Heart left ventricle (tissue), 16 donors: ENCODE measurements around the gene ANXA6. TPM values are rescaled to one million over a fixed set of nuclear protein-coding genes. Genes with fewer than 3 reads are reported as not detected.

ENCODE experiments used
- ATAC-seq, 4 donors: fragments of 200-7000 bp; cut with Tn5 transposase; one replicate each; pipeline ENCODE4 v1.9.1; 2020 to 2022; ENCODE audit warnings: moderate library complexity in 4 of 4, mild to moderate bottlenecking in 3 of 4, moderate number of reproducible peaks in 1 of 4
- DNase-seq, 5 donors: peaks; one replicate each; pipeline ENCODE4 v3.0.0-alpha.2; 2020
- H3K27ac ChIP-seq, 12 donors: fragments of 200-600 bp; sonication (generic) in 4 of 12; one replicate each; pipeline versions ENCODE4 v1.5.0 to v1.8.0; 2016 to 2022; ENCODE audit warnings: mild to moderate bottlenecking in 2 of 12
- H3K27me3 ChIP-seq, 9 donors: fragments of 200-600 bp; sonication (generic) in 2 of 9; one replicate each; pipeline versions ENCODE4 v1.5.1 to v1.8.0; 2016 to 2022; ENCODE audit warnings: mild to moderate bottlenecking in 3 of 9
- H3K36me3 ChIP-seq, 9 donors: fragments of 200-600 bp; sonication (generic) in 2 of 9; one replicate each; pipeline versions ENCODE4 v1.5.0 to v1.8.0; 2018 to 2022; ENCODE audit warnings: mild to moderate bottlenecking in 2 of 9
- H3K4me1 ChIP-seq, 12 donors: fragments of 200-600 bp; sonication (generic) in 4 of 12; one replicate each; pipeline versions ENCODE4 v1.5.0 to v1.8.0; 2016 to 2022; ENCODE audit warnings: mild to moderate bottlenecking in 3 of 12
- H3K4me3 ChIP-seq, 12 donors: fragments of 200-600 bp; sonication (generic) in 4 of 12; one replicate each; pipeline versions ENCODE4 v1.5.0 to v1.8.0; 2017 to 2022; ENCODE audit warnings: mild to moderate bottlenecking in 9 of 12, moderate library complexity in 4 of 12
- H3K9me3 ChIP-seq, 12 donors: fragments of 200-600 bp; sonication (generic) in 4 of 12; one replicate each; pipeline versions ENCODE4 v1.5.0 to v1.8.0; 2016 to 2022; ENCODE audit warnings: mild to moderate bottlenecking in 1 of 12
- POLR2A ChIP-seq, 2 donors: fragments of 450-650 bp; IDR thresholded peaks; one replicate each; pipeline ENCODE4 v1.6.1; 2017; ENCODE audit warnings: antibody characterized with exemption in 2 of 2, mild to moderate bottlenecking in 2 of 2, moderate library complexity in 2 of 2
- WGBS, 4 donors: extraction: QIAGEN DNeasy Blood & Tissue Kit in 2 of 4; methylation state at CpG; one replicate each; pipeline versions ENCODE4 v1.1.5 to v1.1.7; 2013 to 2018; 5-methylcytosine and 5-hydroxymethylcytosine counted together
- intact Hi-C, 10 donors: fragments of 100-400 bp; cut with DNase I; formaldehyde crosslinking; loops; one replicate each; pipeline versions ENCODE4 v1.11.1 to v1.14.2; 2022
- polyA plus RNA-seq, 2 donors: library from polyadenylated mRNA; stranded (reverse); fragments of 200-250 nt; gene quantifications; one replicate each; pipeline ENCODE4 v1.2.3, GENCODE V29; 2013
- total RNA-seq, 9 donors: library from RNA; depleted of rRNA in 2 of 9; stranded (reverse); fragments of >200 nt in 2 of 9; fragmentation: NEBNext Ultra II Directional in 3 of 9; extraction: Animal tissue kit (Norgen Biotek cat#: 25700) in 3 of 9; gene quantifications; one replicate each; pipeline versions ENCODE4 v1.1.0 to v1.2.4, GENCODE V29; 2016 to 2023
- TF ChIP-seq, protein P1 (sequence below), 12 donors: fragments of 200-600 bp; sonication (generic) in 4 of 12; IDR thresholded peaks; one replicate each; pipeline versions ENCODE4 v1.5.0 to v1.8.0; 2018 to 2022; ENCODE audit warnings: antibody characterized with exemption in 12 of 12, mild to moderate bottlenecking in 5 of 12
- donor health status: ischemic (EF 13 %, LVEDD 7.1; RV severe dilation, severe dysfunction).
- donor health status: healthy with polysubstance abuse.
- donor health status: DM: no; HTN: yes; CAD: no.
- donor health status: DM: no; HTN: no; CAD: no.
- donor health status: ischemic (EF 25% LVEDD 6.9; RV normal size, moderate dysfunction).
- donor health status: ischemic (EF 25% LVEDD 5.7; RV mildly dilated, moderate dysfunction).
- donor health status: healthy.
- donor health status: DM: yes; HTN: yes; CAD: no.
- donor health status: ischemic (EF 35%, LVEDD 5.7; RV mildly dilated, moderate dysfunction).
- donor health status: nonischemic (EF 11% LVEDD 7.7; RV severe dilation, severe dysfunction).
- donor health status: DM: yes; HTN: yes; CAD: no.
- donor health status: PGD.
- donor health status: ischemic (EF 29% LVEDD 5.4; RV normal size, mild dysfunction).
- donor health status: nonischemic (EF 23%, LVEDD 6.1; RV moderate dilation, normal function).

Gene ANXA6
- total and polyA plus RNA-seq, 11 donors, result 171 to 287 (median 202) TPM

DNA sequence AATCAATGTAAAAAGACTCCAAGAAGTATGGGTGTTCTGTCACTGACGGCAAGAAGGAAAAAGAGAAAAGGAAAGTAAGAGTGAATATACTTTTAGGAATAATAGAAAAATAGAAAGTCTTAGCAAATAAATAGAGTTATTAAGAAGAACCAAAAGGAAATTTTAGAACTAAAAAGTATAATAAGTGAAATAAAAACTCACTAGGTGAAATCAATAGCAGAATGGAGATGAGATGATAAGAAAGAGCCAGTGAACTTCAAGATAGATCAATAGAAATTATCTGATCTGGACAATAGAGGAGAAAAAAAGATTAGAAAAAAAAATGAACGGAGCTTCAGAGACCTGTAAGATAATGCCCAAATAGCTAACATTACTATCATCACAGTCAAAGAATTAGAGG lies 31.6 kb upstream of the ANXA6 start:
- WGBS, 4 donors, result 86 to 96% (median 94%) methylated on average over 2 of the region's 2 CpGs
- Histone ChIP-seq H3K4me1 (peaks cover 0 to 8% (median 0%) of the 10 kb centered on the region in 12 donors), H3K27ac (no peak overlapping the region), H3K36me3 (peaks cover 0 to 69% (median 38%) of the 10 kb centered on the region in 9 donors), H3K9me3 (peaks cover 0 to 29% (median 7%) of the 10 kb centered on the region in 12 donors), H3K4me3 (no peak overlapping the region), H3K27me3 (no peaks in the 10 kb centered on the region)
- ATAC-seq (no peak), DNase-seq (no peak)
- intact Hi-C loops, result no loop called here
- TF ChIP-seq, protein P1, sequence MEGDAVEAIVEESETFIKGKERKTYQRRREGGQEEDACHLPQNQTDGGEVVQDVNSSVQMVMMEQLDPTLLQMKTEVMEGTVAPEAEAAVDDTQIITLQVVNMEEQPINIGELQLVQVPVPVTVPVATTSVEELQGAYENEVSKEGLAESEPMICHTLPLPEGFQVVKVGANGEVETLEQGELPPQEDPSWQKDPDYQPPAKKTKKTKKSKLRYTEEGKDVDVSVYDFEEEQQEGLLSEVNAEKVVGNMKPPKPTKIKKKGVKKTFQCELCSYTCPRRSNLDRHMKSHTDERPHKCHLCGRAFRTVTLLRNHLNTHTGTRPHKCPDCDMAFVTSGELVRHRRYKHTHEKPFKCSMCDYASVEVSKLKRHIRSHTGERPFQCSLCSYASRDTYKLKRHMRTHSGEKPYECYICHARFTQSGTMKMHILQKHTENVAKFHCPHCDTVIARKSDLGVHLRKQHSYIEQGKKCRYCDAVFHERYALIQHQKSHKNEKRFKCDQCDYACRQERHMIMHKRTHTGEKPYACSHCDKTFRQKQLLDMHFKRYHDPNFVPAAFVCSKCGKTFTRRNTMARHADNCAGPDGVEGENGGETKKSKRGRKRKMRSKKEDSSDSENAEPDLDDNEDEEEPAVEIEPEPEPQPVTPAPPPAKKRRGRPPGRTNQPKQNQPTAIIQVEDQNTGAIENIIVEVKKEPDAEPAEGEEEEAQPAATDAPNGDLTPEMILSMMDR (IDR thresholded peaks at IDR 0.05), result no peak
- TF ChIP-seq POLR2A (IDR thresholded peaks at IDR 0.05), result no peak

DNA sequence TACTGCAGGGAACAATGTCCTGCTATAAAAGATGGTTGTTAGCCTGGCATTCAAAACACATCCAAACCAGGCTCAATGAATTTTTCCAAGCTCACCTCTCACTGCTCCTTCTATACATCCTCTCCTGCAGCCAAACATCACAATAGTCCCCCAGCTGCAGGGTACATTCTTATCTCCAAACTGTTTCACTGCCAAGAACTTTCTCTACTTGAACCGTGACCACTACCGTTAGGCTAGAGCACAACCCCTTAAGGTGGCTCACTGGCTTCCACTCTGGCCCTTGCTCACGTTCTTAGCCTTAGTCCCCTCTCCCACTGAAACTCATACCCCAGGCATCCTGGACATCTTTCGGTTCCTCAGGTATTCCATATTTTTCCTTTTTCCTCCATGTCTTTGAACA lies 29.0 kb upstream of the ANXA6 start:
- intact Hi-C loops, result no loop called here
- no peak overlapping the region for H3K27ac ChIP-seq
- no peak overlapping the region for H3K4me3 ChIP-seq
- H3K27me3 ChIP-seq, result no peaks in the 10 kb centered on the region
- H3K9me3 ChIP-seq, result peaks cover 0 to 17% (median 0%) of the 10 kb centered on the region in 12 donors
- H3K36me3 ChIP-seq, result peaks cover 0 to 79% (median 56%) of the 10 kb centered on the region in 9 donors
- TF ChIP-seq, protein P1 (IDR thresholded peaks at IDR 0.05), result no peak
- no peak for TF ChIP-seq POLR2A (IDR thresholded peaks at IDR 0.05)
- peaks cover 0 to 8% (median 0%) of the 10 kb centered on the region in 12 donors for H3K4me1 ChIP-seq
- WGBS, 4 donors, result 61 to 64% (median 62%) methylated on average over 4 of the region's 4 CpGs
- ATAC-seq (peak in 2 of 4 donors; percentile 36 to 59), DNase-seq (no peak)

DNA sequence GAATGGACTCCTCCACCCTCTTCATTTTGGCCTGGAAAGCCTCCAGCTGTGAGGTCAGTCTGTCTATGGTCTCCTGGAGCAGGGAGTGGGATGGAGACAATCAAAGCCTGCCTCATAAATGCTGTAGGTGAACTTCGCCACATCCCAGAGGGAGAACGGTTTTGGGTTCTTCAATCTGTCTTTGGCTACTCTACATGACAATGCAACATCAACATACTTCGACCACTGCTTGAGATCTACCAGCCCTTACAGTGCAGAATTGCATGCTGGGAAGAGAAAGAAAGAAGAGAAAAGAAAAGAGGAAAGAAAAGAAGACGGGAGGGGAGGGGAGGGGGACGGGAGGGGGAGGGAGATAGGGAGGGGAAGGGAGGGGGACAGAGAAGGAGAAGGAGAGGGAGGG lies 28.5 kb upstream of the ANXA6 start:
- WGBS, 4 donors, result 66 to 75% (median 72%) methylated on average over 5 of the region's 5 CpGs
- intact Hi-C loops, result no loop called here
- H3K9me3 ChIP-seq, result peaks cover 0 to 17% (median 0%) of the 10 kb centered on the region in 12 donors
- no peak for DNase-seq
- H3K4me3 ChIP-seq, result no peak overlapping the region
- no peak overlapping the region for H3K27ac ChIP-seq
- no peak for TF ChIP-seq POLR2A (IDR thresholded peaks at IDR 0.05)
- peaks cover 0 to 8% (median 0%) of the 10 kb centered on the region in 12 donors for H3K4me1 ChIP-seq
- H3K36me3 ChIP-seq, result peaks cover 0 to 84% (median 60%) of the 10 kb centered on the region in 9 donors
- ATAC-seq, result no peak
- H3K27me3 ChIP-seq, result no peaks in the 10 kb centered on the region

DNA sequence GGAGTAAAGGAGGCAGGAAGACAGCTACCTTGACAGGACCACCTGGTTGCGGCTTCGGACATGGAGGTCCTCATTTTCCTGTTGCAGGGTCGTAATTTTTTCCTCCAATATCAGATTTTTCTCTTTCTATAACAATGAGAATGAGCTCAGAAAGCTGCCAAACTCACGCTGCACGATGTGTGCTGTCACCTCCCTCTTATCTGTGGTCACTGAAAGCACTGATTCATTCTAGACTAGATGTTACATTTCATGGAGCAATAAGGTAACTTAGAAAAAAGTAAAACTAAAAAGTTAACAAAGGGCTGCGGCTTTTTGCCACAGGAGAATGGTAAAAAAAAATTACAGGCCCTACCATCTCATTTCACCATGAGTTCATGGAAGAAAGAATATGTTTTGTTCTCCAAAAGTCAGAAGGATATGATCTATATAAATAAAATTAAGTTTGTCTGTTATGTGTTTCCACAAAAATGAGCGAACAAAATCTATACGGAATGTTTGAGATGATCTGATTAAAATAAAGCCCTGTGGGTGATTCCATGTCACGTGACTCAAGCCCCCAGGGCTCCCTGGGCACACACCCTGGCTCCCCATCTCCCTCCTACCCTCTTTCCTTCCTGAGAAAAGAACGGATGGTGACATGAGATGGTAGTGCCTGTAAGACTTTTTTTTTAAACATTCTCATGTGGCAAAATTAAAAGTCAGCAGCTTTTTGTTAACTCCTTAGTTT lies 26.9 kb upstream of the ANXA6 start:
- H3K36me3 ChIP-seq, result peaks cover 0 to 81% (median 66%) of the 10 kb centered on the region in 9 donors
- WGBS, 4 donors, result 76 to 89% (median 84%) methylated on average over 10 of the region's 10 CpGs
- no peak for ATAC-seq

More for the DNA sequence above, 26.9 kb upstream of the ANXA6 start:
- no peak for DNase-seq
- peaks cover 0 to 9% (median 0%) of the 10 kb centered on the region in 12 donors for H3K9me3 ChIP-seq
- H3K4me1 ChIP-seq, result peaks cover 0 to 8% (median 0%) of the 10 kb centered on the region in 12 donors
- no peak overlapping the region for H3K27ac ChIP-seq
- H3K27me3 ChIP-seq, result no peaks in the 10 kb centered on the region
- TF ChIP-seq, protein P1 (IDR thresholded peaks at IDR 0.05), result no peak
- TF ChIP-seq POLR2A (IDR thresholded peaks at IDR 0.05), result no peak
- intact Hi-C loops, result loop anchor here in 1 of 10 donors (5.0 kb wide), 1 partner anchor 38 kb away; the partner anchor contains the start of gene CCDC69
- H3K4me3 ChIP-seq, result no peak overlapping the region
